ENCODE measurements around the gene MAGI1.
A peak's percentile ranks its signal among the peaks of the same experiment; 100 is the strongest.

The MAGI1 gene

GRCh38 chr3:66038384-66038725 lies 363 bp downstream of the MAGI1 start:
- Histone ChIP-seq H2BK5ac (ENCODE audit: low read length) (peak overlapping the region; percentile 37), H4K8ac (ENCODE audit: low read depth, low read length) (no peak overlapping the region), H3K18ac (ENCODE audit: low read length) (peak overlapping the region; percentile 89), H3K4ac (ENCODE audit: low read depth, low read length) (peak overlapping the region; percentile 94), H3K27ac (ENCODE audit: low read depth, low read length) (peak overlapping the region; percentile 96), H3K23ac (ENCODE audit: low read length) (no peak overlapping the region), H3K79me2 (ENCODE audit: control insufficient read depth, insufficient read depth, low read length) (peaks cover 39% of the 10 kb centered on the region), H3K36me3 (ENCODE audit: control insufficient read depth, insufficient read depth, low read length) (no peaks in the 10 kb centered on the region), H3K56ac (ENCODE audit: low read length) (peak overlapping the region; percentile 97), H3K79me1 (ENCODE audit: low read length) (peaks cover 8% of the 10 kb centered on the region), H3K27me3 (ENCODE audit: insufficient read depth, low read length, poor library complexity) (no peaks in the 10 kb centered on the region), H3K9ac (ENCODE audit: low read length) (peak overlapping the region; percentile 93), H2AK5ac (ENCODE audit: low read length) (no peak overlapping the region), H4K5ac (ENCODE audit: low read length) (no peak overlapping the region), H3K4me3 (ENCODE audit: low read length) (peak overlapping the region; percentile 88), H3K4me2 (ENCODE audit: low read length) (peak overlapping the region; percentile 99), H3K4me1 (ENCODE audit: control insufficient read depth, low read depth, low read length) (peaks cover 8% of the 10 kb centered on the region), H2BK120ac (ENCODE audit: low read depth, low read length) (peak overlapping the region; percentile 31), H2BK15ac (replicated peaks; ENCODE audit: low read depth) (no peak overlapping the region)
- DNase-seq: no peak
- no CpG with 5 or more reads among the region's 25 CpGs for WGBS (ENCODE audit: extremely low coverage, insufficient coverage, low lambda C conversion rate)

DNA sequence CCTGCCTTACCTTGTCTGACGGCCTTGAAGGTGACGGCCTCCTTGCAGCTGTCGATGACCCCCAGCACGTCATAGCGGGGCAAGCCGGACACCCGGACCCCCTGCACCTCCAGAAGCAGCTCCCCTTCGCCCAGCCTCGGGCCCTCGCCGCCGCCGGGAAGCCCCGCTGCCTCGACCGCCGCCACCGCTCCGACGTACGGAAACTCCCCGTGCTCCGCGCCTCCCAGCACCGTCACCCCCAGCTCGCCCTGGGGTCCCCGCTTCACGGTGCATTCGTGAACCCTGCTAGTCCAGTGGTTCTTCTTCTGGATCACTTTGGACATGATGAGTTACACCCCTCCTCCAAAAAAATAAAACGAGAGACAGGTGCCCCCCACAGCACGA lies 740 bp downstream of the MAGI1 start:
- Histone ChIP-seq H4K5ac (ENCODE audit: low read length) (no peak overlapping the region), H3K18ac (ENCODE audit: low read length) (peak overlapping the region; percentile 89), H3K9ac (ENCODE audit: low read length) (peak overlapping the region; percentile 93), H4K8ac (ENCODE audit: low read depth, low read length) (no peak overlapping the region), H3K4me2 (ENCODE audit: low read length) (peak overlapping the region; percentile 99), H3K4me1 (ENCODE audit: control insufficient read depth, low read depth, low read length) (peaks cover 8% of the 10 kb centered on the region), H3K56ac (ENCODE audit: low read length) (peak overlapping the region; percentile 97), H3K79me2 (ENCODE audit: control insufficient read depth, insufficient read depth, low read length) (peaks cover 42% of the 10 kb centered on the region), H3K27ac (ENCODE audit: low read depth, low read length) (peak overlapping the region; percentile 96), H2AK5ac (ENCODE audit: low read length) (no peak overlapping the region), H3K4ac (ENCODE audit: low read depth, low read length) (peak overlapping the region; percentile 94), H3K4me3 (ENCODE audit: low read length) (peak overlapping the region; percentile 88), H3K36me3 (ENCODE audit: control insufficient read depth, insufficient read depth, low read length) (no peaks in the 10 kb centered on the region), H2BK120ac (ENCODE audit: low read depth, low read length) (peak overlapping the region; percentile 31), H3K23ac (ENCODE audit: low read length) (peak overlapping the region; percentile 80), H2BK15ac (replicated peaks; ENCODE audit: low read depth) (no peak overlapping the region), H2BK5ac (ENCODE audit: low read length) (peak overlapping the region; percentile 37), H3K27me3 (ENCODE audit: insufficient read depth, low read length, poor library complexity) (no peaks in the 10 kb centered on the region), H3K79me1 (ENCODE audit: low read length) (peaks cover 8% of the 10 kb centered on the region)
- no peak for DNase-seq
- no CpG with 5 or more reads among the region's 31 CpGs for WGBS (ENCODE audit: extremely low coverage, insufficient coverage, low lambda C conversion rate)

DNA sequence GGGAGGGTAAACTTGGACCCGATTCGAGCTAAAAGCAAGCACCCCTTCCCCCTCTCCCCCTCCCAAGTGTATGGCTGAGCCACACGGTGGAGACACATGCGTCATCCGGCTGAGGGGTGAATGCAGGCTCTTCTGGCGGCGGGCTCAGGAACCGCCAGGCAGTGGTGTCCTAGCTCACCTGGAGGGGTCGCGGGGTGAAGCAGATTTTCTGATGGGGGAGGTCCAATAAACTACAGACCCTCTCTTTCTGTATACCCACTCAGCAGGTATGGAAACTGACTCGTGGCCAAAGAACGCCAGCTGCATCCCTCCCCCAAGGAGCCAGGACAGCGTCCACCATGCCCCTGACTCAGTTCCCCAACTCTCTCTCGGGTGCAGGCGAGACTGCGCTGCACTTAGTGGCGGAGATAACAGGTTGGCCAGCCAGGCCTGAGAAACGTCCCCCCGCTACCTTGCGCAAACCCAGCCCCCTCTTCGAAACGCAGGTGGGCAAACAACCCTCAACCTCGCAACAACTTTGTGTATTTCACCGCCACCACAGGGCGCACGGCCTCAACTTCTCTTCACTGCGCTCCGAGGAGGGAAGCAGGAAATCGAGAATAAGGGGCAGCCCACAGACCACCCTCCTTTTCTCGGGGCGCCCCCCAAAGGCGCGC lies 1.3 kb downstream of the MAGI1 start:
- peaks cover 8% of the 10 kb centered on the region for H3K4me1 ChIP-seq (ENCODE audit: control insufficient read depth, low read depth, low read length)
- WGBS (ENCODE audit: extremely low coverage, insufficient coverage, low lambda C conversion rate): no CpG with 5 or more reads among the region's 33 CpGs
- H3K56ac ChIP-seq (ENCODE audit: low read length): peak overlapping the region; percentile 97
- H4K5ac ChIP-seq (ENCODE audit: low read length): no peak overlapping the region
- H2BK120ac ChIP-seq (ENCODE audit: low read depth, low read length): no peak overlapping the region
- peak overlapping the region; percentile 22 for H2AK5ac ChIP-seq (ENCODE audit: low read length)
- H3K4me3 ChIP-seq (ENCODE audit: low read length): peak overlapping the region; percentile 88
- peak overlapping the region; percentile 94 for H3K4ac ChIP-seq (ENCODE audit: low read depth, low read length)
- H3K4me2 ChIP-seq (ENCODE audit: low read length): peak overlapping the region; percentile 99
- H3K9ac ChIP-seq (ENCODE audit: low read length): peak overlapping the region; percentile 93
- no peak overlapping the region for H3K23ac ChIP-seq (ENCODE audit: low read length)
- H3K27ac ChIP-seq (ENCODE audit: low read depth, low read length): peak overlapping the region; percentile 14
- H3K18ac ChIP-seq (ENCODE audit: low read length): peak overlapping the region; percentile 89
- H3K79me2 ChIP-seq (ENCODE audit: control insufficient read depth, insufficient read depth, low read length): peaks cover 47% of the 10 kb centered on the region
- H2BK15ac ChIP-seq (replicated peaks; ENCODE audit: low read depth): no peak overlapping the region
- H3K36me3 ChIP-seq (ENCODE audit: control insufficient read depth, insufficient read depth, low read length): no peaks in the 10 kb centered on the region
- no peaks in the 10 kb centered on the region for H3K27me3 ChIP-seq (ENCODE audit: insufficient read depth, low read length, poor library complexity)
- H2BK5ac ChIP-seq (ENCODE audit: low read length): peak overlapping the region; percentile 52
- no peak overlapping the region for H4K8ac ChIP-seq (ENCODE audit: low read depth, low read length)
- DNase-seq: peak; percentile 93
- peaks cover 8% of the 10 kb centered on the region for H3K79me1 ChIP-seq (ENCODE audit: low read length)

DNA sequence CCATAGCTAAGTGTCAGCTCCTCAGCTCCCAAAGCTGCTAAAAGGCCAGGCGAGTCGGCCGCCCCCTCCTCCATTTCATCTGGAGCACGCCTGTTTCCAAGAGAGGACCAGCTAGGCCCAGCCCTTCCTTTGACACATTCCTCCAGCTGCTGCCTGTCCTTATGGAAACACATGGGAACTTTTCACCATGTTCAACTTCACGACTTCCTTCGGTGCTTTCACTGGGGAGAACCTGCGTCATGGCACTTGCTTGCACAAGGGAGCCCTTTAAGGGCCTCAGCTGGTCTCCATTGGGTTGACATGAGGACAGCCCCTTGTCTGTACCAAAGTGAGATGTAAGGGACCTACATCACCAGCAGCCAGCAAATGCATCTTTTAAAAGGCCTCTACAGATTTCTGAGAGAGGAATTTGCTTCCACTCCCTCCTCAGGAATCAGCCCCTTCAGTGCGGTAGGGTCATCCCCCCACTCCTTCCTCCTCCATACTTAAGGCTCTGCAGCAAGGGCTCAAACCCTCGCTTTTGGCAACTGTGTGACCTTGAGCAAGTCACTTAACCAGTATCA lies 2.1 kb downstream of the MAGI1 start:
- Histone ChIP-seq H4K5ac (ENCODE audit: low read length) (no peak overlapping the region), H3K4me3 (ENCODE audit: low read length) (peak overlapping the region; percentile 88), H3K79me1 (ENCODE audit: low read length) (peaks cover 8% of the 10 kb centered on the region), H3K4me1 (ENCODE audit: control insufficient read depth, low read depth, low read length) (peaks cover 8% of the 10 kb centered on the region), H3K23ac (ENCODE audit: low read length) (no peak overlapping the region), H3K36me3 (ENCODE audit: control insufficient read depth, insufficient read depth, low read length) (no peaks in the 10 kb centered on the region), H2BK15ac (replicated peaks; ENCODE audit: low read depth) (no peak overlapping the region), H2AK5ac (ENCODE audit: low read length) (no peak overlapping the region), H3K79me2 (ENCODE audit: control insufficient read depth, insufficient read depth, low read length) (peaks cover 52% of the 10 kb centered on the region), H3K9ac (ENCODE audit: low read length) (peak overlapping the region; percentile 93), H3K27me3 (ENCODE audit: insufficient read depth, low read length, poor library complexity) (no peaks in the 10 kb centered on the region), H3K4me2 (ENCODE audit: low read length) (peak overlapping the region; percentile 99), H2BK120ac (ENCODE audit: low read depth, low read length) (no peak overlapping the region), H3K56ac (ENCODE audit: low read length) (peak overlapping the region; percentile 97), H3K4ac (ENCODE audit: low read depth, low read length) (peak overlapping the region; percentile 18), H4K8ac (ENCODE audit: low read depth, low read length) (no peak overlapping the region), H3K18ac (ENCODE audit: low read length) (no peak overlapping the region), H3K27ac (ENCODE audit: low read depth, low read length) (peak overlapping the region; percentile 14), H2BK5ac (ENCODE audit: low read length) (no peak overlapping the region)
- WGBS (ENCODE audit: extremely low coverage, insufficient coverage, low lambda C conversion rate): no CpG with 5 or more reads among the region's 9 CpGs
- peak; percentile 91 for DNase-seq

DNA sequence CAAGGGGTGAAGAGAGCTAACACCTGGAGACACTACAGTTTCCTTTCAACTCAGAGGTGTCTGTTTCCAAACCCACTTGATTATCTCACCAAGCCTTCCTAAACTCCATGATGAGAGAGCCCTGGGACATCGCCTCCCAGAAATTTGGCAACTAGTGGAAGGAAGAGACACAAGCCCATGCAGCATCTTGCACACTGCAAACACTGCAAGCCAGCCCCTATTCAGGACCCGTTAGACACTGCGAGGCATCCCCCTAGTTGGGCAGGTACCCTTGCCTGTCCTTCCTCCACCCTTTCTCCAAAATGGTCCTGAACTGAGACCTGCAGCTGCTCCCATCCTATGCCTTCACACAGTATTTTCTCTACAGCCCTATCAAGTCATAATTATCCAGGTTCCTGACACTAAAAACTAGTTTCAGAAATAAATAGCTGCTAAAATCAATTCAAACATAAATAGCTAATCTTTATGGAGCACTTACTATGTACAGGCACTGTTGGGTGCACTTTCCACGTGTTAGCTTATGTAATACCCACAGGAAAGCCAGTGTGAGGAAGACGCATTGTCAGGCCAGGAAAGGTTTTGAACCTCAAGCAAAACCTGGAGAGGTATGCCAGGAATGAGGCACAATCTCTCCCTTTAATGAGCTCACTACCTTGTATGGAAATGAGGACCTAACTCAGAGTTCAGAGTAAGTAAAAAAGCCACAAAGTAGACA lies 2.8 kb downstream of the MAGI1 start:
- Histone ChIP-seq H3K4ac (ENCODE audit: low read depth, low read length) (peak overlapping the region; percentile 25), H3K27me3 (ENCODE audit: insufficient read depth, low read length, poor library complexity) (no peaks in the 10 kb centered on the region), H3K4me2 (ENCODE audit: low read length) (peak overlapping the region; percentile 99), H3K79me1 (ENCODE audit: low read length) (peaks cover 8% of the 10 kb centered on the region), H3K4me3 (ENCODE audit: low read length) (peak overlapping the region; percentile 15), H3K36me3 (ENCODE audit: control insufficient read depth, insufficient read depth, low read length) (no peaks in the 10 kb centered on the region), H4K8ac (ENCODE audit: low read depth, low read length) (no peak overlapping the region), H3K4me1 (ENCODE audit: control insufficient read depth, low read depth, low read length) (peaks cover 8% of the 10 kb centered on the region), H2BK5ac (ENCODE audit: low read length) (no peak overlapping the region), H3K18ac (ENCODE audit: low read length) (no peak overlapping the region), H3K79me2 (ENCODE audit: control insufficient read depth, insufficient read depth, low read length) (peaks cover 58% of the 10 kb centered on the region), H3K9ac (ENCODE audit: low read length) (peak overlapping the region; percentile 93), H2BK15ac (replicated peaks; ENCODE audit: low read depth) (no peak overlapping the region), H2AK5ac (ENCODE audit: low read length) (no peak overlapping the region), H3K23ac (ENCODE audit: low read length) (peak overlapping the region; percentile 4), H3K27ac (ENCODE audit: low read depth, low read length) (peak overlapping the region; percentile 14), H4K5ac (ENCODE audit: low read length) (no peak overlapping the region), H3K56ac (ENCODE audit: low read length) (peak overlapping the region; percentile 97), H2BK120ac (ENCODE audit: low read depth, low read length) (no peak overlapping the region)
- peak; percentile 95 for DNase-seq
- no CpG with 5 or more reads among the region's 5 CpGs for WGBS (ENCODE audit: extremely low coverage, insufficient coverage, low lambda C conversion rate)

Measured in mesendoderm (in vitro differentiated cells).